Activated CD4-positive, alpha-beta T cell treated with anti-CD3 and anti-CD28 coated beads, Interleukin-2, amount 50 U/mL, for 1 hour (primary cell): Measurements from ENCODE around the gene ESPNL.
"Not testable (repeated sequence)": the region's sequence is repeated elsewhere in the genome, so short reads cannot be mapped to it uniquely, and the experiment has no call there.

Experiments
- DNase-seq: peaks from one replicate; pipeline ENCODE4 v3.0.0-alpha.2; 2020

Gene ESPNL

GRCh38 chr2:238160206-238161129 lies 60.3 kb downstream of the ESPNL start:
- DNase-seq: no peak

DNA sequence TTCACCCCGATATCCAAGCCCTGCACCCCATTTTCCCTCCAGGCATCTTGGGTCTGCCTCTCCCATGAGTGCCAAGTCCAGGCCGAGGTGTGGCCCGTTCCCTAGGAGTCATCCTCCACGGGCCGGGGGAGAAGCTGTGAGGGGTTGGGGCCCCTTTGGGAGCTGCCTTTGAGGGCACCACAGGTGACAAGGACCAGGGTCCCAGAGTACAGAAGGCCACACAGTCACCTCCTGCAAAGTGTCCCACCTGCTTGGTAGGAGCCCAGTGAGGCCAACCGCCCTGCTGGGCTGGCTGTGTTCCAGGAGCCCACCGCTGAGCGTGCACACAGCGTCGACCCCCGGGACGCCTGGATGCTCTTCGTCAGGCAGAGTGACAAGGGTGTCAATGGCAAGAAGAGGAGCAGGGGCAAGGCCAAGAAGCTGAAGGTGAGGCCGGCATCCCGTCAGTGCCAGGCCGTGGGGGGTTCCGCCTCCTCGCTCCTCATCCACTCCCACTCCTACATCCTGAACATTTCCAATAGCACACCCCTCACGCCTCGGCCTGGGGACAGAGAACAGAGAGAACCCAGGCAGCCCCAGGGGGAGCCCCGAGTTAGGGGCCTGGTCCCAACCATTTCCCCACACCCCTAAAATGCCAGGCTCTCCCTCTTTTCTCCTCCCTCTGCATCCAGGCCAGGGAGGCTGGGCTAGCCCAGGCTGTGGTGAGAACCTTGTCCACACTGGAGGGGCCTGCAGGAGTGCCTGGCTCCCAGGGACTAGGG lies 61.3 kb downstream of the ESPNL start:
- no peak for DNase-seq

GRCh38 chr2:238162251-238162845 lies 62.2 kb downstream of the ESPNL start:
- no peak for DNase-seq

DNA sequence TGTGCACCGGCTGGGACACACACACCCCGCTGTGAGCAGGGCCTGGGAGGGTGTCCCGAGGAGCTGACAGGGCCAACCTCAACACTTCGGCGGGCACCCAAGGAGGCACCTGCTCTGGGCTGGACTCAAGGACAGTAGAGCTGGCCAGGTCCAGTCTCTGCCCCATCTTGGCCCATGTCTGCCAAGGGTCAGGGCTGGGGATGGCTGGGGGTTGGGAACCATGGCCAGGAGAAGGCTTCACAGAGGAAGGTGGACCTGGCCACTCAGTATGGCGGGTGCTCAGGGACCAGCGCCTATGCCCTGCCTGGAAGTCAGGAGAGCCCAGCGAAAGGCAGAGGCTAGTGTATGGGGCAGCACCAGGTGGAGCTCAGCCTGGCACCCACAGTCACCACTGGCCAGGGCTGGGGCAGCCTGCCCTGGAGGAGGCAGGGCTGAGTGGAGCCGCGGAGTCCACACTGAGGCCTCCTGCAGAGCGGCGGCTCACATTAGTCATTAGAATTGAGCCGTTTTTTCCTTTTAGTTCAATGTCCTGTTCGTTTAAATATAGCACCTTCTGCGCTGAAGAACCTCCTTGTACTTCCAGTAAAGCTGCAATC lies 62.8 kb downstream of the ESPNL start:
- DNase-seq: no peak

- no peak for DNase-seq
Measured at GRCh38 chr2:238163481-238164198, 63.5 kb downstream of the ESPNL start.

DNA sequence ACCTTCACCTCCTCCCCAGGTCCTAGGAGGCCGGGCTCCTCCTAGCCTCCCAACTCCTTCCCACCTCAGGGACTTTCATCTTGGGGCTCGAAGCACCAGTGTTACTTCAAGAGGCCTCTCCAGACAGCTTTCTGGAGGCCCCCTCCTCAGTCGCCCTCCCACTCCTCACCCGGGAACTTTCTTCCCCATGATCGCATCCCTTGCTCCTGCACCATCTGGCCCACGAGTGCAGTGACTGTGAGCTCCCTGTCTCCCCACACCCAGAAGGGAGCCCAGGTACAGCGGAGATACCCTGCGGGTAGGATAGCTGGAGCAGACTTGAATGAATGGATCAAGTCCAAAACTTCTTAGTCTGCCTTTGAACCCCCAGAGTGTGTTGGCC lies 64.8 kb downstream of the ESPNL start:
- DNase-seq: no peak

- no peak for DNase-seq
Measured at GRCh38 chr2:238165288-238165921, 65.3 kb downstream of the ESPNL start.

DNA sequence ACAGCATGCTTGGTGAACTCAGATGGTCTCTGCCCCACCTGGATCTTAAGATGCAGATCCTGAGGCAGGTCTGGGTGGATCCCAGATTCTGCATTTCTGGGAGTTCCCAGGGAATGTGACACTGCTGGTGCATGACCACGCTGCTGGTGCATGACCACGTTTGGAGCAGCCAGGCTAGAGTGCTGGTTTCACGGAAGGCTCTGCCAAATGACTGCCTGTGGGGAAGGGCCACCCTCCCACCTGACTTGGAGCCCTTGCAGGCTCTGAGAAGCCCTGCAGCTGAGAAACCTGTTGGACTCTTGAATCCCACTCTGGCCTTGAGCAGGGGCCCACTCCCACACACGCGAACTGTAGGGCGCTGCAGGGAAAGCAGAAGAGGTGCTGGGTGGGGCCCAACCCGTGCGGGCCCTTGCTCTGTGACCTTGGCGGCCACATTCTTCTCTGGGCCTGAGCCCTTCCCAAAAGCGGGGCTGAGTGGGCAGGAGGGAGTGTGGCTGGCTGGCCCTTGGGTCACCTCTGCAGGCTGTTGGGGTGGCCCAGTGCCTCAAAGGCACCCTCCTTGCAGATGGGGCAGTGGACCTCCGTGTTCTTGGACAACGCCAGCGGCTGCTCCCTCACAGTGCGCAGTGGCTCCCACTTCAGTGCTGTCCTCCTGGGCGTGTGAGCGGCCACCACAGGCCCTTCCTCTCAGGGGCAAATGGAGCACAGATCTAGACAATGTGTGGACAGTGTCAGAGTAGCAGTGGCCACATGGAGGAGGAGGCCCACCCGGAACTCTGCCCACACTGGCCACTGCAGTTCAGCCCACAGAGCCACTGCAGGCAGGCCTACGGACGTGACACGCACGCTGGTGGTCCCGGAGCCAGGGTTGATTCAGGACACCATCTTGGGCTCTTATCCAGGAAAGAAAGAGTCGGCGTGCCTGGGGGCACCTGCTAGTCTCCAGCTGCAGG lies 66.5 kb downstream of the ESPNL start:
- no peak for DNase-seq

DNA sequence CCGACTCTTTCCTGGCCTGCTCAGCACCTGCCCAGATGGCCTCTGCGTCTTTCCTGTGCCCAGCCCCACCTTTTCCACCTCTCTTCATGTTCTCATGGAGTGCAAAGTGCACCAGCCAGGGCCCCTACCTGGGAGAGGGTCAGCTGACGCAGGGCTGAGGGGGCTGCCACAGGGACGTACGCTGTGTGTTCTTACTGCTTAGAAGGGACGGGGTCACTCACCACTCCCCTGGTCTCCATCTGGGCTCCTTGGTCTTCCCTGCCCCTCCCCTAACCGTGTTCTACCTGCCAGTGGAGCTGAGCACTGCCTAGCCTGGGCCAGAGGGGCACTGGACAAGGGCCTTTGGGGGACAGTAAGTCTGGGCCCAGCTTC lies 67.2 kb downstream of the ESPNL start:
- no peak for DNase-seq

- DNase-seq: no peak
Measured at GRCh38 chr2:238167761-238168160, 67.6 kb downstream of the ESPNL start.

GRCh38 chr2:238168196-238169047 lies 68.3 kb downstream of the ESPNL start:
- DNase-seq: no peak

GRCh38 chr2:238169048-238169707 lies 69.0 kb downstream of the ESPNL start:
- no peak for DNase-seq

GRCh38 chr2:238169708-238170251 lies 69.6 kb downstream of the ESPNL start:
- DNase-seq: no peak

GRCh38 chr2:238170386-238171071 lies 70.4 kb downstream of the ESPNL start:
- DNase-seq: no peak

GRCh38 chr2:238171072-238171431 lies 70.9 kb downstream of the ESPNL start:
- DNase-seq: not testable (repeated sequence)

DNA sequence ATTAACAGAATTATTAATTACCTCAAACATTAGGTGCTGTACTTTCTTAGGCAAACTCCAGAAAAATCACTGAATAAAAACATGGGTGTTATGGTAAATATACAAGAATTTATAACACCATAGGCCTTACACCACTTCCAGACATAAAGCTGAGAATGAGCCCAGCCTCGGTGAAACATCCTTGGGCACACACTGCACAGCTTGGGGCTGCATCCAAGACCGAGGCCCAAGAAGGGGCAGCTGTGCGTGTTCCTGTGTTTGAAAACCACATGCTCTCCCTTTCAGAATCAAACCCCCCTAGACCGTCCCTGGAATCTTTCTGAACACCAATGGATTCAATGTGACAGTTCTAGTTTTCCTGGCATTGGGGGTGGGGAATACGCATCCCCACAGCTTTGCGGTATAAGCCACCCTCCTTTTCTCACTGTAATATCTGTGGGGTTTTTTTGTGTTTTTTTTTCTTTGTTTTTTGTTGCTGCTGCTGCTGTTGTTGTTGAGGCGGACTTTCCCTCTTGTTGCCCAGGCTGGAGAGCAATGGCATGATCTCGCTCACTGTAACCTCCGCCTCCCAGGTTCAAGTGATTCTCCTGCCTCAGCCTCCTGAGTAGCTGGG lies 71.5 kb downstream of the ESPNL start:
- no peak for DNase-seq

- no peak for DNase-seq
Measured at GRCh38 chr2:238172439-238172838, 72.3 kb downstream of the ESPNL start.

GRCh38 chr2:238173692-238174091 lies 73.6 kb downstream of the ESPNL start:
- no peak for DNase-seq
